HCT116 (cell line): Measurements from ENCODE around the gene TSC22D4. TPM values are rescaled to one million over a fixed set of nuclear protein-coding genes. Genes with fewer than 3 reads are reported as not detected.

Experiments used
- ATAC-seq: fragments of 200-7000 bp; cut with Tn5 transposase; 2 replicates; pipeline ENCODE4 v1.9.1; 2020; ENCODE audit warnings: mild to moderate bottlenecking, moderate library complexity
- BruUV-seq: library from RNA; stranded (reverse); fragments of 400-500 nt; replicated peaks from 2 replicates; lab custom pipeline; 2021; lab: Mats Ljungman, UMichigan
- CTCF ChIA-PET: fragments of 300-600 bp; sonication (Branson Sonifier 250); formaldehyde crosslinking; loops from one replicate; lab custom pipeline; 2021; ENCODE audit warnings: antibody characterized with exemption; lab: Charles Lee
- POLR2A ChIA-PET: fragments of 300-600, 350-600 bp; sonication (Branson Sonifier 250); formaldehyde crosslinking; loops from one replicate; lab custom pipeline; 2021; ENCODE audit warnings: antibody characterized with exemption; lab: Charles Lee
- RAD21 ChIA-PET, 2 experiments: fragments of 300-600 bp; sonication (Branson Sonifier 250); formaldehyde crosslinking; loops; one replicate each; lab custom pipeline; 2023; ENCODE audit warnings: low total read pairs in 2 of 2; ENCODE audit not compliant: uncharacterized antibody in 2 of 2, unreplicated experiment in 2 of 2, low non-redundant PET in 1 of 2; lab: Charles Lee
- DNase-seq: peaks from one replicate; pipeline ENCODE4 v3.0.0-alpha.2; 2010; ENCODE audit warnings: low read depth, low spot score
- H2AFZ ChIP-seq: fragments of 200-600 bp; shearing (Covaris generic), sonication (generic); 2 replicates; pipeline ENCODE4 v1.6.1; 2017; ENCODE audit warnings: low read depth, mixed run types, mixed read lengths, antibody characterized with exemption, low read length; ENCODE audit not compliant: poor library complexity, severe bottlenecking
- H3K27ac ChIP-seq: 2 replicates; pipeline ENCODE4 v1.5.1; 2012; ENCODE audit warnings: low read depth, low read length
- H3K27me3 ChIP-seq: fragments of 200-600 bp; sonication (generic); 2 replicates; pipeline ENCODE4 v1.6.1; 2016; ENCODE audit warnings: mixed run types, low read length, mixed read lengths; ENCODE audit not compliant: insufficient read depth
- H3K36me3 ChIP-seq, 2 experiments: fragments of 200-500 bp in 1 of 2; fragments of 200-600 bp in 1 of 2; sonication (Bioruptor generic) in 1 of 2; sonication (generic) in 1 of 2; 2 replicates each; pipeline versions ENCODE4 v1.5.1 to v1.6.1; 2014 to 2016; ENCODE audit warnings: low read length in 2 of 2, inconsistent platforms in 1 of 2, mixed read lengths in 1 of 2, mixed run types in 1 of 2; ENCODE audit not compliant: insufficient read depth in 2 of 2, control insufficient read depth in 1 of 2
- H3K4me1 ChIP-seq, 2 experiments: fragments of 200-600 bp in 1 of 2; sonication (generic) in 1 of 2; 2 replicates each; pipeline versions ENCODE4 v1.5.1 to v1.6.1; 2012 to 2017; ENCODE audit warnings: low read length in 2 of 2, inconsistent platforms in 1 of 2, mild to moderate bottlenecking in 1 of 2, mixed read lengths in 1 of 2, mixed run types in 1 of 2, moderate library complexity in 1 of 2; ENCODE audit not compliant: insufficient read depth in 2 of 2, control insufficient read depth in 1 of 2
- H3K4me2 ChIP-seq: fragments of 200-600 bp; sonication (generic); 2 replicates; pipeline ENCODE4 v1.6.1; 2017; ENCODE audit warnings: mixed run types, low read length, mixed read lengths
- H3K4me3 ChIP-seq, 2 experiments: fragments of 200-600 bp in 1 of 2; sonication (generic) in 1 of 2; replicated peaks in 1 of 2; 2 replicates each; pipeline ENCODE4 v1.5.1; 2011 to 2016; ENCODE audit warnings: low read length in 2 of 2, control low read depth in 1 of 2, low read depth in 1 of 2, mild to moderate bottlenecking in 1 of 2, mixed read lengths in 1 of 2, mixed run types in 1 of 2
- H3K79me2 ChIP-seq: fragments of 200-600 bp; sonication (generic); 2 replicates; pipeline ENCODE4 v1.6.1; 2017; ENCODE audit warnings: mild to moderate bottlenecking, mixed run types, low read length, moderate library complexity, mixed read lengths; ENCODE audit not compliant: insufficient read depth
- H3K9ac ChIP-seq: fragments of 200-600 bp; sonication (generic); 2 replicates; pipeline ENCODE4 v1.6.1; 2016; ENCODE audit warnings: low read length, mixed read lengths
- H3K9me2 ChIP-seq: fragments of 200-600 bp; sonication (generic), shearing (Covaris generic); 2 replicates; pipeline ENCODE4 v1.6.1; 2017; ENCODE audit warnings: mixed run types, mild to moderate bottlenecking, moderate library complexity; ENCODE audit not compliant: insufficient read depth
- H3K9me3 ChIP-seq, 2 experiments: fragments of 200-500 bp in 1 of 2; fragments of 200-600 bp in 1 of 2; sonication (Bioruptor generic) in 1 of 2; sonication (generic) in 1 of 2; 2 replicates each; pipeline ENCODE4 v1.6.1; 2014 to 2017; ENCODE audit warnings: low read length in 2 of 2, mixed read lengths in 2 of 2, inconsistent platforms in 1 of 2, low read depth in 1 of 2, mild to moderate bottlenecking in 1 of 2, mixed run types in 1 of 2, moderate library complexity in 1 of 2; ENCODE audit not compliant: control insufficient read depth in 1 of 2, insufficient read depth in 1 of 2
- H4K20me1 ChIP-seq: fragments of 200-600 bp; sonication (generic), shearing (Covaris generic); 2 replicates; pipeline ENCODE4 v1.6.1; 2017; ENCODE audit warnings: mixed run types, mild to moderate bottlenecking, moderate library complexity; ENCODE audit not compliant: insufficient read depth
- CBX3 ChIP-seq: IDR thresholded peaks from 2 replicates; pipeline ENCODE4 v1.6.1; 2012; ENCODE audit warnings: low read depth
- CEBPB ChIP-seq: IDR thresholded peaks from 2 replicates; pipeline ENCODE4 v1.6.1; 2012; ENCODE audit warnings: low read depth
- ELF1 ChIP-seq: IDR thresholded peaks from 2 replicates; pipeline ENCODE4 v1.6.1; 2012; ENCODE audit warnings: low read depth, borderline replicate concordance
- EZH2phosphoT487 ChIP-seq: fragments of 200-600 bp; IDR thresholded peaks from 2 replicates; pipeline ENCODE4 v1.6.1; 2018; ENCODE audit warnings: antibody characterized with exemption, borderline replicate concordance
- JUND ChIP-seq: IDR thresholded peaks from 2 replicates; pipeline ENCODE4 v1.6.1; 2012
- POLR2A ChIP-seq: IDR thresholded peaks from 2 replicates; pipeline ENCODE4 v1.7.0; 2011; ENCODE audit warnings: borderline replicate concordance; ENCODE audit not compliant: insufficient read depth, insufficient read length; ENCODE audit errors: extremely low read depth
- POLR2AphosphoS5 ChIP-seq: IDR thresholded peaks from 2 replicates; pipeline ENCODE4 v1.6.1; 2011; ENCODE audit warnings: mild to moderate bottlenecking, low read depth, low read length, moderate library complexity
- SIN3A ChIP-seq: IDR thresholded peaks from 2 replicates; pipeline ENCODE4 v1.6.1; 2012; ENCODE audit warnings: low read depth
- YY1 ChIP-seq: IDR thresholded peaks from 2 replicates; pipeline ENCODE4 v1.6.1; 2011; ENCODE audit warnings: low read length, low read depth, moderate library complexity, mild to moderate bottlenecking; ENCODE audit not compliant: insufficient replicate concordance; ENCODE audit errors: extremely low read depth
- ZBTB33 ChIP-seq: IDR thresholded peaks from 2 replicates; pipeline ENCODE4 v1.6.1; 2011; ENCODE audit warnings: mild to moderate bottlenecking, low read length, moderate library complexity; ENCODE audit not compliant: insufficient replicate concordance; ENCODE audit errors: extremely low read depth
- ZNF274 ChIP-seq: fragments of 200-500 bp; sonication (Bioruptor generic); IDR thresholded peaks from 2 replicates; pipeline ENCODE4 v1.6.1; 2014; ENCODE audit warnings: mild to moderate bottlenecking, low read depth, low read length, inconsistent platforms
- intact Hi-C: fragments of 100-400 bp; cut with micrococcal nuclease; formaldehyde crosslinking; loops from 2 replicates; pipeline ENCODE4 v1.10.0; 2022
- total RNA-seq: library from RNA; stranded (reverse); gene quantifications from one replicate; pipeline ENCODE4 v1.2.1, GENCODE V29; 2021; ENCODE audit not compliant: unreplicated experiment
- TF ChIP-seq, protein P1 (sequence below), 3 experiments: fragments of 200-600 bp in 1 of 3; sonication (generic) in 1 of 3; IDR thresholded peaks in 2 of 3; conservative IDR thresholded peaks in 1 of 3; 2 replicates each; pipeline ENCODE4 v1.5.1; 2012 to 2017; ENCODE audit warnings: low read depth in 2 of 3, low read length in 2 of 3, antibody characterized with exemption in 1 of 3, borderline replicate concordance in 1 of 3, control low read depth in 1 of 3, mild to moderate bottlenecking in 1 of 3, mixed read lengths in 1 of 3, mixed run types in 1 of 3, moderate library complexity in 1 of 3; ENCODE audit not compliant: insufficient read depth in 1 of 3
- TF ChIP-seq, protein P2 (sequence below): IDR thresholded peaks from 2 replicates; pipeline ENCODE4 v1.6.1; 2012; ENCODE audit warnings: low read depth

Gene TSC22D4
- total RNA-seq, 1 experiment from 2014 or later, result 36.9 TPM

- no peak overlapping the region for H3K27ac ChIP-seq
- H3K4me2 ChIP-seq, result no peak overlapping the region
- H2AFZ ChIP-seq, result no peak overlapping the region
- BruUV-seq, result no TSS peak
- CTCF ChIA-PET, result interaction anchor here (1.6 to 1.7 kb wide), 2 partner anchors 11 to 12 kb away, joined by 6 to 9 read pairs; no protein-coding TSS in a partner anchor
- no peaks in the 10 kb centered on the region for H3K9me3 ChIP-seq
- no peaks in the 10 kb centered on the region for H3K9me2 ChIP-seq
- TF ChIP-seq, protein P1, sequence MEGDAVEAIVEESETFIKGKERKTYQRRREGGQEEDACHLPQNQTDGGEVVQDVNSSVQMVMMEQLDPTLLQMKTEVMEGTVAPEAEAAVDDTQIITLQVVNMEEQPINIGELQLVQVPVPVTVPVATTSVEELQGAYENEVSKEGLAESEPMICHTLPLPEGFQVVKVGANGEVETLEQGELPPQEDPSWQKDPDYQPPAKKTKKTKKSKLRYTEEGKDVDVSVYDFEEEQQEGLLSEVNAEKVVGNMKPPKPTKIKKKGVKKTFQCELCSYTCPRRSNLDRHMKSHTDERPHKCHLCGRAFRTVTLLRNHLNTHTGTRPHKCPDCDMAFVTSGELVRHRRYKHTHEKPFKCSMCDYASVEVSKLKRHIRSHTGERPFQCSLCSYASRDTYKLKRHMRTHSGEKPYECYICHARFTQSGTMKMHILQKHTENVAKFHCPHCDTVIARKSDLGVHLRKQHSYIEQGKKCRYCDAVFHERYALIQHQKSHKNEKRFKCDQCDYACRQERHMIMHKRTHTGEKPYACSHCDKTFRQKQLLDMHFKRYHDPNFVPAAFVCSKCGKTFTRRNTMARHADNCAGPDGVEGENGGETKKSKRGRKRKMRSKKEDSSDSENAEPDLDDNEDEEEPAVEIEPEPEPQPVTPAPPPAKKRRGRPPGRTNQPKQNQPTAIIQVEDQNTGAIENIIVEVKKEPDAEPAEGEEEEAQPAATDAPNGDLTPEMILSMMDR (IDR thresholded peaks at IDR 0.05 in 2 of 3, conservative IDR thresholded peaks at IDR 0.05 in 1 of 3; ENCODE audit: borderline replicate concordance in 1 of 3, insufficient read depth in 1 of 3, low read depth in 2 of 3, low read length in 2 of 3), result no peak; a peak in 1 of 6 replicates
- TF ChIP-seq CBX3 (no peak), POLR2A (no peak), CEBPB (no peak), ZNF274 (no peak), JUND (no peak), EZH2phosphoT487 (no peak), YY1 (no peak), ZBTB33 (no peak), ELF1 (no peak), SIN3A (no peak), POLR2AphosphoS5 (no peak)
- TF ChIP-seq, protein P2, sequence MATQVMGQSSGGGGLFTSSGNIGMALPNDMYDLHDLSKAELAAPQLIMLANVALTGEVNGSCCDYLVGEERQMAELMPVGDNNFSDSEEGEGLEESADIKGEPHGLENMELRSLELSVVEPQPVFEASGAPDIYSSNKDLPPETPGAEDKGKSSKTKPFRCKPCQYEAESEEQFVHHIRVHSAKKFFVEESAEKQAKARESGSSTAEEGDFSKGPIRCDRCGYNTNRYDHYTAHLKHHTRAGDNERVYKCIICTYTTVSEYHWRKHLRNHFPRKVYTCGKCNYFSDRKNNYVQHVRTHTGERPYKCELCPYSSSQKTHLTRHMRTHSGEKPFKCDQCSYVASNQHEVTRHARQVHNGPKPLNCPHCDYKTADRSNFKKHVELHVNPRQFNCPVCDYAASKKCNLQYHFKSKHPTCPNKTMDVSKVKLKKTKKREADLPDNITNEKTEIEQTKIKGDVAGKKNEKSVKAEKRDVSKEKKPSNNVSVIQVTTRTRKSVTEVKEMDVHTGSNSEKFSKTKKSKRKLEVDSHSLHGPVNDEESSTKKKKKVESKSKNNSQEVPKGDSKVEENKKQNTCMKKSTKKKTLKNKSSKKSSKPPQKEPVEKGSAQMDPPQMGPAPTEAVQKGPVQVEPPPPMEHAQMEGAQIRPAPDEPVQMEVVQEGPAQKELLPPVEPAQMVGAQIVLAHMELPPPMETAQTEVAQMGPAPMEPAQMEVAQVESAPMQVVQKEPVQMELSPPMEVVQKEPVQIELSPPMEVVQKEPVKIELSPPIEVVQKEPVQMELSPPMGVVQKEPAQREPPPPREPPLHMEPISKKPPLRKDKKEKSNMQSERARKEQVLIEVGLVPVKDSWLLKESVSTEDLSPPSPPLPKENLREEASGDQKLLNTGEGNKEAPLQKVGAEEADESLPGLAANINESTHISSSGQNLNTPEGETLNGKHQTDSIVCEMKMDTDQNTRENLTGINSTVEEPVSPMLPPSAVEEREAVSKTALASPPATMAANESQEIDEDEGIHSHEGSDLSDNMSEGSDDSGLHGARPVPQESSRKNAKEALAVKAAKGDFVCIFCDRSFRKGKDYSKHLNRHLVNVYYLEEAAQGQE, result no peak
- intact Hi-C loops, result no loop called here
- POLR2A ChIA-PET, result interaction anchor here (1.2 to 1.5 kb wide), 2 partner anchors 9 kb away, joined by 5 to 8 read pairs; partner anchors contain the start of gene ZCWPW1
- H3K9ac ChIP-seq, result no peak overlapping the region
- no peaks in the 10 kb centered on the region for H4K20me1 ChIP-seq
- no peaks in the 10 kb centered on the region for H3K27me3 ChIP-seq
- no peaks in the 10 kb centered on the region for H3K36me3 ChIP-seq
- ATAC-seq, result peak; percentile 59
- H3K4me3 ChIP-seq, result no peak overlapping the region
- no peak for DNase-seq
- H3K79me2 ChIP-seq, result no peaks in the 10 kb centered on the region
- RAD21 ChIA-PET, result no interaction called here
- no peaks in the 10 kb centered on the region for H3K4me1 ChIP-seq
These were observed 59.9 kb downstream of the TSC22D4 start for GRCh38 chr7:100418930-100419659.
